ENCODE data around the gene TLK1.

Gene TLK1

GRCh38 chr2:170996316-170996715 lies 164.4 kb downstream of the TLK1 start:
- no peak for DNase-seq

GRCh38 chr2:170991398-170992182 lies 169.1 kb downstream of the TLK1 start:
- DNase-seq = no peak

- DNase-seq = no peak
Measured at GRCh38 chr2:170986566-170987258, 174.0 kb downstream of the TLK1 start.

GRCh38 chr2:170985407-170985806 lies 175.3 kb downstream of the TLK1 start:
- DNase-seq = no peak

- no peak for DNase-seq
Measured at GRCh38 chr2:170984079-170984478, 176.6 kb downstream of the TLK1 start.

- no peak for DNase-seq
Measured at GRCh38 chr2:170975943-170976270, 184.8 kb downstream of the TLK1 start.

- DNase-seq = no peak
Measured at GRCh38 chr2:170975127-170975942, 185.4 kb downstream of the TLK1 start.

- DNase-seq = no peak
Measured at GRCh38 chr2:170974304-170974993, 186.2 kb downstream of the TLK1 start.

GRCh38 chr2:170973492-170974303 lies 187.0 kb downstream of the TLK1 start:
- peak; percentile 95 for DNase-seq

- DNase-seq = no peak
Measured at GRCh38 chr2:170973225-170973491, 187.5 kb downstream of the TLK1 start.

- DNase-seq = no peak
Measured at GRCh38 chr2:170972296-170973224, 188.1 kb downstream of the TLK1 start.

GRCh38 chr2:170971071-170971470 lies 189.6 kb downstream of the TLK1 start:
- DNase-seq = no peak

GRCh38 chr2:170969872-170970496 lies 190.7 kb downstream of the TLK1 start:
- DNase-seq = no peak

- DNase-seq = no peak
Measured at GRCh38 chr2:170969030-170969429, 191.7 kb downstream of the TLK1 start.

- DNase-seq = no peak
Measured at GRCh38 chr2:170968205-170969003, 192.3 kb downstream of the TLK1 start.

GRCh38 chr2:170967553-170967952 lies 193.1 kb downstream of the TLK1 start:
- DNase-seq = no peak

- DNase-seq = no peak
Measured at GRCh38 chr2:170966648-170967396, 193.9 kb downstream of the TLK1 start.

- no peak for DNase-seq
Measured at GRCh38 chr2:170965446-170966225, 195.1 kb downstream of the TLK1 start.
